HepG2 (cell line): Measurements from ENCODE around the gene CAPN15. TPM values are rescaled to one million over a fixed set of nuclear protein-coding genes. Genes with fewer than 3 reads are reported as not detected.
A peak's percentile ranks its signal among the peaks of the same experiment; 100 is the strongest.

Experiments
- ATAC-seq: fragments of 200-7000 bp; cut with Tn5 transposase; 3 replicates; pipeline ENCODE4 v1.9.1; 2020; ENCODE audit warnings: mild to moderate bottlenecking, moderate library complexity
- BruUV-seq: library from RNA; stranded (reverse); fragments of 400-500 nt; replicated peaks from 2 replicates; lab custom pipeline; 2021; lab: Mats Ljungman, UMichigan
- CTCF ChIA-PET: fragments of 300-600 bp; formaldehyde crosslinking; extraction: SDS; loops from one replicate; lab custom pipeline; 2021; ENCODE audit warnings: low total read pairs, inconsistent platforms, low intra/inter-chr PET ratio; lab: Yijun Ruan, JAX
- POLR2A ChIA-PET: fragments of 350-600 bp; sonication (Branson Sonifier 250); formaldehyde crosslinking; loops from one replicate; lab custom pipeline; 2020; ENCODE audit warnings: antibody characterized with exemption, inconsistent platforms; lab: Yijun Ruan, JAX
- DNase-seq: peaks from one replicate; pipeline ENCODE4 v3.0.0-alpha.2; 2015; ENCODE audit warnings: low spot score
- FAIRE-seq: peaks from 3 replicates; lab custom pipeline; 2011; peaks lifted over from hg19 to GRCh38; lab: Jason Lieb, UNC
- H2AFZ ChIP-seq: one replicate; pipeline ENCODE4 v1.6.1; 2011; ENCODE audit warnings: low read length, inconsistent platforms
- H3K27ac ChIP-seq: fragments of 300-600 bp; 3 replicates; pipeline ENCODE4 v1.8.0; 2011; ENCODE audit warnings: mixed run types, mild to moderate bottlenecking, mixed read lengths, low read length, inconsistent platforms; ENCODE audit not compliant: insufficient read depth; ENCODE audit errors: extremely low read length
- H3K27me3 ChIP-seq, 2 experiments: fragments of 200-600 bp in 1 of 2; 2 replicates in 1 of 2; 3 replicates in 1 of 2; pipeline versions ENCODE4 v1.6.0 to v1.8.0; 2011; ENCODE audit warnings: low read length in 2 of 2, mild to moderate bottlenecking in 2 of 2, moderate library complexity in 2 of 2, inconsistent platforms in 1 of 2; ENCODE audit not compliant: insufficient read depth in 2 of 2, control insufficient read depth in 1 of 2
- H3K36me3 ChIP-seq, 2 experiments: fragments of 200-600 bp in 1 of 2; replicated peaks in 1 of 2; 2 replicates in 1 of 2; 3 replicates in 1 of 2; pipeline versions ENCODE4 v1.5.1 to v1.8.0; 2011; ENCODE audit warnings: low read length in 2 of 2, inconsistent platforms in 1 of 2; ENCODE audit not compliant: insufficient read depth in 2 of 2, control insufficient read depth in 1 of 2
- H3K4me1 ChIP-seq: 2 replicates; pipeline ENCODE4 v1.5.1; 2012; ENCODE audit warnings: low read length, inconsistent platforms; ENCODE audit not compliant: insufficient read depth
- H3K4me2 ChIP-seq: 2 replicates; pipeline ENCODE4 v1.6.0; 2011; ENCODE audit warnings: low read depth, low read length, inconsistent platforms
- H3K4me3 ChIP-seq, 3 experiments: fragments of 200-600 bp in 1 of 3; sonication (generic), shearing (Covaris generic) in 1 of 3; replicated peaks in 1 of 3; 2 replicates each; pipeline ENCODE4 v1.5.1; 2011 to 2016; ENCODE audit warnings: low read length in 3 of 3, inconsistent platforms in 2 of 3, low read depth in 2 of 3, mild to moderate bottlenecking in 2 of 3, control low read depth in 1 of 3, mixed read lengths in 1 of 3; ENCODE audit not compliant: insufficient read depth in 1 of 3
- H3K79me2 ChIP-seq: one replicate; pipeline ENCODE4 v1.6.1; 2011; ENCODE audit warnings: low read length, inconsistent platforms; ENCODE audit not compliant: insufficient read depth
- H3K9ac ChIP-seq: 2 replicates; pipeline ENCODE4 v1.6.0; 2011; ENCODE audit warnings: mild to moderate bottlenecking, low read depth, low read length, inconsistent platforms; ENCODE audit not compliant: insufficient read depth
- H3K9me3 ChIP-seq: 2 replicates; pipeline ENCODE4 v1.5.1; 2012; ENCODE audit warnings: mild to moderate bottlenecking, low read length
- H4K20me1 ChIP-seq: 2 replicates; pipeline ENCODE4 v1.6.0; 2011; ENCODE audit warnings: inconsistent platforms, mild to moderate bottlenecking, low read length, moderate library complexity; ENCODE audit not compliant: insufficient read depth
- AGO2 ChIP-seq: fragments of 200-400 bp; formaldehyde crosslinking; optimal IDR thresholded peaks from 2 replicates; pipeline ENCODE3; 2017; ENCODE audit warnings: mild to moderate bottlenecking, low read depth, low read length, moderate library complexity
- NCOA1 ChIP-seq: sonication (generic); formaldehyde crosslinking; IDR thresholded peaks from 2 replicates; pipeline ENCODE4 v1.9.0; 2021; ENCODE audit warnings: missing genetic modification reagents
- NFYB ChIP-seq: sonication (generic); formaldehyde crosslinking; IDR thresholded peaks from 2 replicates; pipeline ENCODE4 v1.4.0; 2020; ENCODE audit warnings: missing genetic modification reagents
- ZBTB33 ChIP-seq: sonication (generic); formaldehyde crosslinking; IDR thresholded peaks from 2 replicates; pipeline ENCODE4 v1.4.0; 2020; ENCODE audit warnings: missing genetic modification reagents
- ZBTB38 ChIP-seq: sonication (generic); formaldehyde crosslinking; IDR thresholded peaks from 2 replicates; pipeline ENCODE4 v1.5.1; 2020; ENCODE audit warnings: mild to moderate bottlenecking, missing genetic modification reagents
- ZNF839 ChIP-seq: sonication (generic); formaldehyde crosslinking; IDR thresholded peaks from 2 replicates; pipeline ENCODE4 v1.4.0; 2020; ENCODE audit warnings: missing genetic modification reagents, mild to moderate bottlenecking, borderline replicate concordance
- WGBS: methylation state at CpG from one replicate; pipeline ENCODE4 v1.1.6; 2017; ENCODE audit warnings: low lambda C conversion rate; 5-methylcytosine and 5-hydroxymethylcytosine counted together
- in situ Hi-C: cut with HindIII; loops from 2 replicates; pipeline ENCODE4 v1.10.0; 2017; ENCODE audit warnings: low pct_unique_long_range_greater_than_20kb; ENCODE audit not compliant: extremely low pct_ligation_motif_present
- intact Hi-C: fragments of 100-400 bp; cut with micrococcal nuclease; formaldehyde crosslinking; loops from one replicate; pipeline ENCODE4 v1.10.0; 2022; ENCODE audit not compliant: unreplicated experiment
- polyA plus RNA-seq, 8 experiments: library from polyadenylated mRNA; depleted of rRNA in 3 of 8; stranded (reverse) in 7 of 8; unstranded in 1 of 8; fragments of >200 nt; fragmentation: Illumina TruSeq in 4 of 8; extraction: Trizol in 4 of 8; gene quantifications; 2 replicates each; pipeline versions ENCODE4 v1.2.1 to v1.2.3, GENCODE V29; 2011 to 2016; ENCODE audit warnings: low read depth in 4 of 8, missing spikeins in 1 of 8, mixed read lengths in 1 of 8; ENCODE audit not compliant: insufficient read depth in 1 of 8
- total RNA-seq, 5 experiments: library from RNA; depleted of rRNA; stranded (reverse); fragments of >200 nt; fragmentation: Illumina TruSeq; extraction: Trizol; gene quantifications; 2 replicates each; pipeline ENCODE4 v1.2.3, GENCODE V29; 2016; ENCODE audit warnings: low read depth in 1 of 5

The CAPN15 gene
- total and polyA plus RNA-seq, 2 of the 13 experiments (the other 11 are each of a cell fraction or from before 2014, with no cell fraction given) = 14.9 to 24.5 TPM

DNA sequence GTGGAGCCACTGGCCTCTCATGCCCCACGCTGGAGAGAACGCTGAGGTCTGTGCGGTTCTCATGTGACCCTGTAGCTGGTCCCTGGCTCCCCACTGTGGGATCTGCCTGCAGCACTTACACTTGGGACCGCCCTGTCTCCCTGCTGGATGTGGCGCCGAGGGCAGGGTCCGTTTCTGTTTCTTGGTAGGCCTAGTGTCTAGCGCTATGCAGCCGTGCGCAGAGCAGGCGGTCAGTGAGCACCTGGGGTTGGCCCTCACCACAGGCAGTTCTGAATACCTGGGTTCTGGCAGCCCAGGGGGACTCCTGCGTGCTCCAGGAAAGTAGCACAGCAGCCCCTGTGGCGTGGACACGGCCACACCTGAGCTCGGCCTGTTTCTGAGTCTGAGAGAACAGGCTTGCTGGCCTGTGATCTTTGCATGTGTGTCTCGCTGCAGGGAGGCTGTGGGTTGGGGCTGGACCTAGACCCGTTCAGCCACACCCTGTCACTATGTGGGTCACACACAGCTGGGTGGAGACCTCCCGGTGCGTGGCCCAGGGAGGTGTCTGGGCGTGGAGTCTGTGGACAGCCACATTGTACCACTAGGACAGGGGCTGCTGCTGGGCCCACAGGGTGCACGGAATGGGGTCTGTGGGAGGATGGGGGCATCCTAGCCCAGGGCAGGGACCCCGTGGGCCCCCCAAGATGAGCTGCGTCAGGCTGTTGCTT is 2.8 kb downstream of the CAPN15 start:
- H2AFZ ChIP-seq = no peak overlapping the region
- DNase-seq = no peak
- peak overlapping the region; percentile 91; the same call in 1 of the 2 replicates for H3K4me2 ChIP-seq
- in situ Hi-C loops = no loop called here
- H3K79me2 ChIP-seq = peaks cover 84% of the 10 kb centered on the region
- no TSS peak for BruUV-seq
- CTCF ChIA-PET = no interaction called here
- TF ChIP-seq AGO2 = peak; percentile 78
- no peak for TF ChIP-seq NFYB (CRISPR knock-in tag)
- no peak for TF ChIP-seq NCOA1
- TF ChIP-seq ZNF839 (CRISPR knock-in tag) = no peak
- TF ChIP-seq ZBTB38 (CRISPR knock-in tag) = peak; percentile 67; the same call in 1 of the 2 replicates
- TF ChIP-seq ZBTB33 (CRISPR knock-in tag) = peak; percentile 77
- no peak for ATAC-seq
- intact Hi-C loops = loop anchor here (5.0 kb wide), 1 partner anchor 37 kb away; the partner anchor contains the start of genes NHLRC4 and PIGQ
- H3K4me3 ChIP-seq = peak overlapping the region in 2 of 3 experiments; percentile 12 to 96; a peak in 3 of 6 replicates
- peaks cover 67% of the 10 kb centered on the region for H3K4me1 ChIP-seq
- WGBS = 100% methylated on average over 1 of the region's 23 CpGs
- no peak overlapping the region for H3K27ac ChIP-seq
- H3K36me3 ChIP-seq = peaks cover 2 to 3% of the 10 kb centered on the region in 2 experiments; a peak in 2 of 5 replicates
- no peaks in the 10 kb centered on the region for H3K9me3 ChIP-seq
- no peaks in the 10 kb centered on the region; a peak in 1 of 5 replicates for H3K27me3 ChIP-seq
- no peak for FAIRE-seq
- no peak overlapping the region for H3K9ac ChIP-seq
- POLR2A ChIA-PET = interaction anchor here (1.6 kb wide), 1 partner anchor 13 kb away, joined by 6 read pairs; no protein-coding TSS in a partner anchor
- peaks cover 18% of the 10 kb centered on the region; the same call in 1 of the 2 replicates for H4K20me1 ChIP-seq
